ENCODE measurements around the gene CCSER1. TPM values are rescaled to one million over a fixed set of nuclear protein-coding genes. Genes with fewer than 3 reads are reported as not detected.
A peak's percentile ranks its signal among the peaks of the same experiment; 100 is the strongest.

The CCSER1 gene
- total RNA-seq (10 to 100 TPM; 18.4 to 30.4 (median 22.8) TPM), polyA plus RNA-seq (1 to 10 TPM; 1.3 to 3.2 (median 2.6) TPM)
- long read RNA-seq, donor 1 = 0 reads
- long read RNA-seq, donor 2 = 0 reads

GRCh38 chr4:90127223-90127705 is at the start of gene CCSER1:
Gene CCSER1 (plus strand): TSS chr4:90127394.
- WGBS, 5 donors = 0 to 1% (median 1%) methylated on average over 30 to 35 of the region's 35 CpGs
- Histone ChIP-seq H3K27me3 (replicated peaks in 1 of 7) (peaks cover 0 to 31% (median 0%) of the 10 kb centered on the region in 7 donors), H3K27ac (peak within 1 kb of the TSS; percentile 50 to 90 (median 85)), H3K4me1 (peaks cover 0 to 38% (median 25%) of the 10 kb centered on the region in 6 donors), H3K9me3 (no peaks in the 10 kb centered on the region), H3K4me3 (peak within 1 kb of the TSS; percentile 36 to 81 (median 62)), H3K36me3 (no peaks in the 10 kb centered on the region)
- intact Hi-C loops (cut with DNase I; ENCODE audit: low total_unique reads) = no loop called here
- TF ChIP-seq POLR2A (IDR thresholded peaks at IDR 0.05) (peak; percentile 72 to 98 (median 92)), CTCF (IDR thresholded peaks at IDR 0.05 in 8 of 11, conservative IDR thresholded peaks at IDR 0.05 in 3 of 11) (no peak), POLR2AphosphoS5 (IDR thresholded peaks at IDR 0.05) (peak; percentile 99 to 100 (median 99))
- DNase-seq = peak; percentile 95

- H3K9me3 ChIP-seq = no peaks in the 10 kb centered on the region
- no peak overlapping the region for H3K4me3 ChIP-seq
- no peaks in the 10 kb centered on the region for H3K36me3 ChIP-seq
- intact Hi-C loops (cut with DNase I; ENCODE audit: low total_unique reads) = no loop called here
- no peak for DNase-seq
- H3K27ac ChIP-seq = no peak overlapping the region
- TF ChIP-seq POLR2AphosphoS5 (IDR thresholded peaks at IDR 0.05) (no peak), POLR2A (IDR thresholded peaks at IDR 0.05) (no peak), CTCF (IDR thresholded peaks at IDR 0.05 in 8 of 11, conservative IDR thresholded peaks at IDR 0.05 in 3 of 11) (no peak)
- H3K4me1 ChIP-seq = peaks cover 0 to 8% (median 0%) of the 10 kb centered on the region in 6 donors
- H3K27me3 ChIP-seq (replicated peaks in 1 of 7) = peaks cover 0 to 4% (median 0%) of the 10 kb centered on the region in 7 donors
These were observed 48.8 kb upstream of the CCSER1 start for GRCh38 chr4:90078440-90078839.

- no peak for DNase-seq
- H3K27ac ChIP-seq = no peak overlapping the region
- H3K9me3 ChIP-seq = no peaks in the 10 kb centered on the region
- WGBS, 5 donors = 73 to 92% (median 85%) methylated on average over 2 of the region's 2 CpGs
- TF ChIP-seq POLR2AphosphoS5 (IDR thresholded peaks at IDR 0.05) (no peak), POLR2A (IDR thresholded peaks at IDR 0.05) (no peak), CTCF (IDR thresholded peaks at IDR 0.05 in 8 of 11, conservative IDR thresholded peaks at IDR 0.05 in 3 of 11) (no peak)
- H3K36me3 ChIP-seq = no peaks in the 10 kb centered on the region
- H3K27me3 ChIP-seq (replicated peaks in 1 of 7) = peaks cover 0 to 4% (median 0%) of the 10 kb centered on the region in 7 donors
- H3K4me1 ChIP-seq = no peaks in the 10 kb centered on the region
- H3K4me3 ChIP-seq = no peak overlapping the region
- intact Hi-C loops (cut with DNase I; ENCODE audit: low total_unique reads) = no loop called here
These were observed 47.1 kb upstream of the CCSER1 start for GRCh38 chr4:90080116-90080515.

GRCh38 chr4:90081432-90082144 is 45.6 kb upstream of the CCSER1 start:
- Histone ChIP-seq H3K27me3 (replicated peaks in 1 of 7) (no peaks in the 10 kb centered on the region), H3K36me3 (no peaks in the 10 kb centered on the region), H3K4me1 (no peaks in the 10 kb centered on the region), H3K4me3 (no peak overlapping the region), H3K9me3 (no peaks in the 10 kb centered on the region), H3K27ac (no peak overlapping the region)
- 82 to 91% (median 88%) methylated on average over 8 of the region's 8 CpGs for WGBS, 5 donors
- TF ChIP-seq POLR2AphosphoS5 (IDR thresholded peaks at IDR 0.05) = no peak
- no peak for TF ChIP-seq POLR2A (IDR thresholded peaks at IDR 0.05)
- no peak for TF ChIP-seq CTCF (IDR thresholded peaks at IDR 0.05 in 8 of 11, conservative IDR thresholded peaks at IDR 0.05 in 3 of 11)
- DNase-seq = no peak
- intact Hi-C loops (cut with DNase I; ENCODE audit: low total_unique reads) = no loop called here
